Mucosa of descending colon (tissue), 3 donors: ENCODE results near the gene LGI2. TPM values are rescaled to one million over a fixed set of nuclear protein-coding genes. Genes with fewer than 3 reads are reported as not detected.
"Not testable (repeated sequence)": the region's sequence is repeated elsewhere in the genome, so short reads cannot be mapped to it uniquely, and the experiment has no call there.

Experiments used
- ATAC-seq: fragments of 200-7000 bp; cut with Tn5 transposase; one replicate; pipeline ENCODE4 v1.9.1; 2020; ENCODE audit warnings: mild to moderate bottlenecking, moderate library complexity
- DNase-seq, 3 donors: peaks; one replicate each; pipeline ENCODE4 v3.0.0-alpha.2; 2020
- H3K36me3 ChIP-seq: fragments of 200-600 bp; one replicate; pipeline ENCODE4 v1.8.0; 2021; ENCODE audit warnings: low read depth, mild to moderate bottlenecking
- H3K4me1 ChIP-seq: fragments of 200-600 bp; one replicate; pipeline ENCODE4 v1.8.0; 2021; ENCODE audit warnings: low read depth, mild to moderate bottlenecking
- H3K4me3 ChIP-seq: fragments of 200-600 bp; one replicate; pipeline ENCODE4 v1.8.0; 2021; ENCODE audit warnings: mild to moderate bottlenecking
- H3K9me3 ChIP-seq: fragments of 200-600 bp; one replicate; pipeline ENCODE4 v1.8.0; 2021; ENCODE audit warnings: mild to moderate bottlenecking
- CTCF ChIP-seq: fragments of 200-600 bp; IDR thresholded peaks from one replicate; pipeline ENCODE4 v1.8.0; 2022; ENCODE audit warnings: antibody characterized with exemption, mild to moderate bottlenecking
- intact Hi-C, 2 donors: fragments of 100-400 bp; cut with DNase I in 1 of 2; cut with micrococcal nuclease in 1 of 2; formaldehyde crosslinking; loops; one replicate each; pipeline versions ENCODE4 v1.11.0 to v1.11.1; 2022; cut with DNase I, micrococcal nuclease
- total RNA-seq, 3 donors: library from RNA; stranded (reverse); fragmentation: NEBNext Ultra II Directional in 2 of 3; extraction: Animal tissue kit (Norgen Biotek cat#: 25700) in 2 of 3; gene quantifications; one replicate each; pipeline versions ENCODE4 v1.2.1 to v1.2.4, GENCODE V29; 2021 to 2023
- donor health status: DM: no; HTN: no; CAD: no; lungs with moderate emphysema.
- donor health status: DM: no; HTN: no; CAD: no.
- donor health status: DM: no; HTN: yes; CAD: no.

Gene LGI2
- total RNA-seq, 3 donors from 2014 or later, result 0.43 to 2.5 (median 0.53) TPM

GRCh38 chr4:25058796-25059195 is 28.1 kb upstream of the LGI2 start:
- no peaks in the 10 kb centered on the region for H3K9me3 ChIP-seq
- TF ChIP-seq CTCF, result no peak
- H3K36me3 ChIP-seq, result no peaks in the 10 kb centered on the region
- ATAC-seq (no peak), DNase-seq (no peak)
- intact Hi-C loops, result no loop called here
- H3K4me3 ChIP-seq, result no peak overlapping the region
- H3K4me1 ChIP-seq, result no peaks in the 10 kb centered on the region

- no peak for DNase-seq
- no peaks in the 10 kb centered on the region for H3K4me1 ChIP-seq
- ATAC-seq, result no peak
- H3K9me3 ChIP-seq, result no peaks in the 10 kb centered on the region
- H3K36me3 ChIP-seq, result no peaks in the 10 kb centered on the region
- no peak for TF ChIP-seq CTCF
- intact Hi-C loops, result no loop called here
- H3K4me3 ChIP-seq, result no peak overlapping the region
Observed at GRCh38 chr4:25057299-25057698, 26.6 kb upstream of the LGI2 start.

- H3K4me1 ChIP-seq, ATAC-seq, H3K4me3 ChIP-seq, DNase-seq, intact Hi-C loops, H3K9me3 ChIP-seq, H3K36me3 ChIP-seq: not testable (repeated sequence)
Observed at GRCh38 chr4:25052037-25052436, 21.3 kb upstream of the LGI2 start.

GRCh38 chr4:25051534-25051933 is 20.8 kb upstream of the LGI2 start:
- DNase-seq (no peak), ATAC-seq (no peak)
- Histone ChIP-seq H3K36me3 (no peaks in the 10 kb centered on the region), H3K4me1 (no peaks in the 10 kb centered on the region), H3K4me3 (no peak overlapping the region), H3K9me3 (no peaks in the 10 kb centered on the region)
- intact Hi-C loops, result no loop called here
- no peak for TF ChIP-seq CTCF

GRCh38 chr4:25050370-25051078 is 19.8 kb upstream of the LGI2 start:
- H3K4me3 ChIP-seq, result no peak overlapping the region
- no peaks in the 10 kb centered on the region for H3K4me1 ChIP-seq
- no peak for DNase-seq
- no peaks in the 10 kb centered on the region for H3K36me3 ChIP-seq
- no peaks in the 10 kb centered on the region for H3K9me3 ChIP-seq
- intact Hi-C loops, result no loop called here
- TF ChIP-seq CTCF, result no peak
- no peak for ATAC-seq

GRCh38 chr4:25043548-25043947 is 12.8 kb upstream of the LGI2 start:
- DNase-seq (no peak), ATAC-seq (no peak)
- no peaks in the 10 kb centered on the region for H3K9me3 ChIP-seq
- no peak for TF ChIP-seq CTCF
- no peaks in the 10 kb centered on the region for H3K36me3 ChIP-seq
- H3K4me1 ChIP-seq, result no peaks in the 10 kb centered on the region
- intact Hi-C loops, result no loop called here
- H3K4me3 ChIP-seq, result no peak overlapping the region
